GM23338 (cell line): ENCODE results near the gene LMAN1L.

ENCODE experiments used
- CREB1 ChIP-seq: fragments of 250-450 bp; sonication (Bioruptor Pico); IDR thresholded peaks from 2 replicates; pipeline ENCODE4 v1.5.0; 2020; ENCODE audit warnings: low read depth, mild to moderate bottlenecking, moderate library complexity
- EZH2 ChIP-seq: fragments of 200-600 bp; sonication (generic); IDR thresholded peaks from one replicate; pipeline ENCODE4 v1.8.0; 2017; ENCODE audit warnings: antibody characterized with exemption, mild to moderate bottlenecking, low read depth; ENCODE audit not compliant: unreplicated experiment
- EZH2phosphoT487 ChIP-seq: fragments of 200-600 bp; sonication (generic); IDR thresholded peaks from one replicate; pipeline ENCODE4 v1.8.1; 2018; ENCODE audit warnings: antibody characterized with exemption; ENCODE audit not compliant: unreplicated experiment
- JUNB ChIP-seq: IDR thresholded peaks from one replicate; pipeline ENCODE4 v1.6.1; 2016; ENCODE audit warnings: antibody characterized with exemption; ENCODE audit not compliant: unreplicated experiment
- NANOG ChIP-seq: IDR thresholded peaks from 2 replicates; pipeline ENCODE4 v1.6.1; 2016; ENCODE audit warnings: antibody characterized with exemption, borderline replicate concordance
- POLR2AphosphoS5 ChIP-seq: IDR thresholded peaks from 2 replicates; pipeline ENCODE4 v1.6.1; 2016; ENCODE audit warnings: antibody characterized with exemption, low read depth
- STAT1 ChIP-seq: IDR thresholded peaks from one replicate; pipeline ENCODE4 v1.6.1; 2016; ENCODE audit warnings: antibody characterized with exemption; ENCODE audit not compliant: unreplicated experiment
- ZNF114 ChIP-seq: fragments of 250-450 bp; sonication (Bioruptor Pico); IDR thresholded peaks from 2 replicates; pipeline ENCODE4 v1.5.0; 2020; ENCODE audit warnings: mild to moderate bottlenecking, moderate library complexity
- ZNF331 ChIP-seq: fragments of 250-450 bp; sonication (Bioruptor Pico); IDR thresholded peaks from 2 replicates; pipeline ENCODE4 v1.5.0; 2020; ENCODE audit warnings: low read depth, mild to moderate bottlenecking, moderate library complexity
- TF ChIP-seq, protein P1 (sequence below), 2 experiments: fragments of 200-600 bp in 1 of 2; sonication (generic) in 1 of 2; conservative IDR thresholded peaks; 2 replicates each; pipeline versions ENCODE4 v1.5.1 to v1.6.1; 2016 to 2017; ENCODE audit warnings: antibody characterized with exemption in 2 of 2, low read depth in 2 of 2, mild to moderate bottlenecking in 2 of 2, moderate library complexity in 1 of 2
- TF ChIP-seq, protein P2 (sequence below): IDR thresholded peaks from one replicate; pipeline ENCODE4 v1.6.1; 2018; ENCODE audit warnings: antibody characterized with exemption; ENCODE audit not compliant: unreplicated experiment
- TF ChIP-seq, protein P3 (sequence below): IDR thresholded peaks from 2 replicates; pipeline ENCODE4 v1.6.1; 2016; ENCODE audit warnings: antibody characterized with exemption

DNA sequence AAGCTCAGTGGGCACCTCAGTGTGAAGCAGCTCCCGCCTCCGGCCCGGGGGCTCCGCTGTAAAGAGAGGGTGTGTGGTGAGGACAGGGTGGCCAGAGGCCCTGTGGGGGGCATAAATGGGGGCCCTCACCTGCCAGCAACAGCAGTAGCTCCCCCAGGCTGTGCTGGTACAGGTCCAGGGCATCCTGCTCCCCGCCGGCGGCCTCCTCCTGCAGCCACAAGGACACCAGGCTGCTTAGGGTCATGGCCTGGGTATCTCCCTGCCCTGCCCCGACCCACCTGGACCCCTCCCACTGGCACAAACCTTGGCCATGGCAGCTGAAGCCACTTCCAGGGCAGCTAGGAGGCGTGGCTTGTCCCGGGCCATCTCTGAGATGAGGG, 25.5 kb downstream of the LMAN1L start:
- TF ChIP-seq, protein P1, sequence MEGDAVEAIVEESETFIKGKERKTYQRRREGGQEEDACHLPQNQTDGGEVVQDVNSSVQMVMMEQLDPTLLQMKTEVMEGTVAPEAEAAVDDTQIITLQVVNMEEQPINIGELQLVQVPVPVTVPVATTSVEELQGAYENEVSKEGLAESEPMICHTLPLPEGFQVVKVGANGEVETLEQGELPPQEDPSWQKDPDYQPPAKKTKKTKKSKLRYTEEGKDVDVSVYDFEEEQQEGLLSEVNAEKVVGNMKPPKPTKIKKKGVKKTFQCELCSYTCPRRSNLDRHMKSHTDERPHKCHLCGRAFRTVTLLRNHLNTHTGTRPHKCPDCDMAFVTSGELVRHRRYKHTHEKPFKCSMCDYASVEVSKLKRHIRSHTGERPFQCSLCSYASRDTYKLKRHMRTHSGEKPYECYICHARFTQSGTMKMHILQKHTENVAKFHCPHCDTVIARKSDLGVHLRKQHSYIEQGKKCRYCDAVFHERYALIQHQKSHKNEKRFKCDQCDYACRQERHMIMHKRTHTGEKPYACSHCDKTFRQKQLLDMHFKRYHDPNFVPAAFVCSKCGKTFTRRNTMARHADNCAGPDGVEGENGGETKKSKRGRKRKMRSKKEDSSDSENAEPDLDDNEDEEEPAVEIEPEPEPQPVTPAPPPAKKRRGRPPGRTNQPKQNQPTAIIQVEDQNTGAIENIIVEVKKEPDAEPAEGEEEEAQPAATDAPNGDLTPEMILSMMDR (conservative IDR thresholded peaks at IDR 0.05; ENCODE audit: low read depth in 2 of 2) = no peak
- TF ChIP-seq EZH2 = no peak
- TF ChIP-seq, protein P2, sequence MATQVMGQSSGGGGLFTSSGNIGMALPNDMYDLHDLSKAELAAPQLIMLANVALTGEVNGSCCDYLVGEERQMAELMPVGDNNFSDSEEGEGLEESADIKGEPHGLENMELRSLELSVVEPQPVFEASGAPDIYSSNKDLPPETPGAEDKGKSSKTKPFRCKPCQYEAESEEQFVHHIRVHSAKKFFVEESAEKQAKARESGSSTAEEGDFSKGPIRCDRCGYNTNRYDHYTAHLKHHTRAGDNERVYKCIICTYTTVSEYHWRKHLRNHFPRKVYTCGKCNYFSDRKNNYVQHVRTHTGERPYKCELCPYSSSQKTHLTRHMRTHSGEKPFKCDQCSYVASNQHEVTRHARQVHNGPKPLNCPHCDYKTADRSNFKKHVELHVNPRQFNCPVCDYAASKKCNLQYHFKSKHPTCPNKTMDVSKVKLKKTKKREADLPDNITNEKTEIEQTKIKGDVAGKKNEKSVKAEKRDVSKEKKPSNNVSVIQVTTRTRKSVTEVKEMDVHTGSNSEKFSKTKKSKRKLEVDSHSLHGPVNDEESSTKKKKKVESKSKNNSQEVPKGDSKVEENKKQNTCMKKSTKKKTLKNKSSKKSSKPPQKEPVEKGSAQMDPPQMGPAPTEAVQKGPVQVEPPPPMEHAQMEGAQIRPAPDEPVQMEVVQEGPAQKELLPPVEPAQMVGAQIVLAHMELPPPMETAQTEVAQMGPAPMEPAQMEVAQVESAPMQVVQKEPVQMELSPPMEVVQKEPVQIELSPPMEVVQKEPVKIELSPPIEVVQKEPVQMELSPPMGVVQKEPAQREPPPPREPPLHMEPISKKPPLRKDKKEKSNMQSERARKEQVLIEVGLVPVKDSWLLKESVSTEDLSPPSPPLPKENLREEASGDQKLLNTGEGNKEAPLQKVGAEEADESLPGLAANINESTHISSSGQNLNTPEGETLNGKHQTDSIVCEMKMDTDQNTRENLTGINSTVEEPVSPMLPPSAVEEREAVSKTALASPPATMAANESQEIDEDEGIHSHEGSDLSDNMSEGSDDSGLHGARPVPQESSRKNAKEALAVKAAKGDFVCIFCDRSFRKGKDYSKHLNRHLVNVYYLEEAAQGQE = no peak
- no peak for TF ChIP-seq POLR2AphosphoS5
- no peak for TF ChIP-seq EZH2phosphoT487
- TF ChIP-seq JUNB = no peak
- no peak for TF ChIP-seq CREB1 (CRISPR knock-in tag)
- TF ChIP-seq ZNF331 (CRISPR knock-in tag) = no peak
- TF ChIP-seq ZNF114 (CRISPR knock-in tag) = no peak
- no peak for TF ChIP-seq STAT1
- TF ChIP-seq NANOG = no peak
- TF ChIP-seq, protein P3, sequence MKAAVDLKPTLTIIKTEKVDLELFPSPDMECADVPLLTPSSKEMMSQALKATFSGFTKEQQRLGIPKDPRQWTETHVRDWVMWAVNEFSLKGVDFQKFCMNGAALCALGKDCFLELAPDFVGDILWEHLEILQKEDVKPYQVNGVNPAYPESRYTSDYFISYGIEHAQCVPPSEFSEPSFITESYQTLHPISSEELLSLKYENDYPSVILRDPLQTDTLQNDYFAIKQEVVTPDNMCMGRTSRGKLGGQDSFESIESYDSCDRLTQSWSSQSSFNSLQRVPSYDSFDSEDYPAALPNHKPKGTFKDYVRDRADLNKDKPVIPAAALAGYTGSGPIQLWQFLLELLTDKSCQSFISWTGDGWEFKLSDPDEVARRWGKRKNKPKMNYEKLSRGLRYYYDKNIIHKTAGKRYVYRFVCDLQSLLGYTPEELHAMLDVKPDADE = no peak
